Stimulated activated CD4-positive, alpha-beta T cell treated with anti-CD3 and anti-CD28 coated beads, Interleukin-2, amount 100 ng/mL, for 48 hours (primary cell): ENCODE measurements around the gene RRAS2.
A peak's percentile ranks its signal among the peaks of the same experiment; 100 is the strongest.
"Not testable (repeated sequence)": the region's sequence is repeated elsewhere in the genome, so short reads cannot be mapped to it uniquely, and the experiment has no call there.

Source experiments
- DNase-seq, 2 donors: peaks; one replicate each; pipeline ENCODE4 v3.0.0-alpha.2; 2020

The RRAS2 gene

GRCh38 chr11:14300661-14301304 is 58.2 kb downstream of the RRAS2 start:
- peak; percentile 12 to 15 for DNase-seq

DNA sequence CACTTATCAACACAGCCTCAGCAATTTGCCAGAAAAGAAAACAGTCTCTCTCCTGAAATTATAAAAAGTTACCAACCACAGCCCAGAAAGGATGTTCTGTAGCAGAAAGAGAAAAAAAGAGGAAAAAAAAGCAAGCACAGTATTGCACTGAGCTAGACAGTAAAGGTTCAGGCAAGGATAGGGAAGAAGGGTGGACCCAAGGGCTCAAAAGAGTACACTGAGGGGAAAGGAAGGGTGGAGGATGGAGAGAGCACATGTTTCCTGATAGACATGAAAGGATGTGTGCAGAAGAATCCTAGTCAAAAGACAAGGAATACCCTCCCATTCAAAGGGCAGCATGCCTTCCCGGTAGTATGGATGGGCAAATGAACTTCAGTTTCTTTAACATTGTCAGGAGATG is 59.1 kb downstream of the RRAS2 start:
- no peak for DNase-seq

- no peak for DNase-seq
Observed at GRCh38 chr11:14290422-14290821, 68.6 kb downstream of the RRAS2 start.

- no peak for DNase-seq
Observed at GRCh38 chr11:14288189-14288935, 70.6 kb downstream of the RRAS2 start.

GRCh38 chr11:14278869-14279268 is 80.1 kb downstream of the RRAS2 start:
- DNase-seq = not testable (repeated sequence)

- DNase-seq = no peak
Observed at GRCh38 chr11:14275076-14275475, 83.9 kb downstream of the RRAS2 start.

- no peak for DNase-seq
Observed at GRCh38 chr11:14273895-14274294, 85.1 kb downstream of the RRAS2 start.

DNA sequence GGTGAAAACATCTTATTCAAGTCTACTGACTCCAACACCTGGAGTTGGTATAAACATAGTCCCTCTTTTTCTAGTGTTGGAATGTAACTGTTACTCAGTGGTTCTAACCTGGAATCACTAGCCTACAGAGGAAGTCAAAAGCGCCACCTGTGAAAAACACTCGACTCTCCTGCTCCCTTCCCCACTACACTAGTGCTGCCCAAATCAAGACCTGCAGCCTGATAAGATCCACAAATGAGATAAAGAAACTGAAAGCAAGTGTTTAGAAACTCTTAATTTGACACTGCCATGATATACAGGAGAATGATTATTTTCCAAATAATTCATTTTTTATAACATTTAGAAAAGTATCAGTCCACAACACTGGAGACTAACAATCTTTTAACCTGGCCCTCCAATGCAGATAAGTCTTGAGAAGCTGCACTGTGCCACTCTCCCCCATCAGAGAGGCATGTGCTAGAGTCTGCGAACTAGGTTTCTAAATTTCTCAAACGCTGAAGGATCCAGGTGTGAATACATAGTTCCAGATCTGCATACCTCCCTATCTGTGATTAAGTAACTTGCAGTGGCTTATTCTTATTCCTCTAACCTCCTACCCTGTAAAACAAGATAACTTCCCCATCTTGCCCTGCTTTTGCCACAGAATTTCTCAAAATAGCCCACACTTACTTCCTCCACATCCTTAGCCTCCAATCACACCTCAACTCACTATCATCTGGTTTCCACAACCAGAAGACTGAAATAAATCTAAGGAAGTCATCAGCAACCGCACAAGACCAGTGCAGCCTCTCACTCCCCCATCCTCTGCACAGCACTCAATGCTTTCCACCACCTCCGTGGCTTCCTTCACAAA is 88.1 kb downstream of the RRAS2 start:
- no peak for DNase-seq

DNA sequence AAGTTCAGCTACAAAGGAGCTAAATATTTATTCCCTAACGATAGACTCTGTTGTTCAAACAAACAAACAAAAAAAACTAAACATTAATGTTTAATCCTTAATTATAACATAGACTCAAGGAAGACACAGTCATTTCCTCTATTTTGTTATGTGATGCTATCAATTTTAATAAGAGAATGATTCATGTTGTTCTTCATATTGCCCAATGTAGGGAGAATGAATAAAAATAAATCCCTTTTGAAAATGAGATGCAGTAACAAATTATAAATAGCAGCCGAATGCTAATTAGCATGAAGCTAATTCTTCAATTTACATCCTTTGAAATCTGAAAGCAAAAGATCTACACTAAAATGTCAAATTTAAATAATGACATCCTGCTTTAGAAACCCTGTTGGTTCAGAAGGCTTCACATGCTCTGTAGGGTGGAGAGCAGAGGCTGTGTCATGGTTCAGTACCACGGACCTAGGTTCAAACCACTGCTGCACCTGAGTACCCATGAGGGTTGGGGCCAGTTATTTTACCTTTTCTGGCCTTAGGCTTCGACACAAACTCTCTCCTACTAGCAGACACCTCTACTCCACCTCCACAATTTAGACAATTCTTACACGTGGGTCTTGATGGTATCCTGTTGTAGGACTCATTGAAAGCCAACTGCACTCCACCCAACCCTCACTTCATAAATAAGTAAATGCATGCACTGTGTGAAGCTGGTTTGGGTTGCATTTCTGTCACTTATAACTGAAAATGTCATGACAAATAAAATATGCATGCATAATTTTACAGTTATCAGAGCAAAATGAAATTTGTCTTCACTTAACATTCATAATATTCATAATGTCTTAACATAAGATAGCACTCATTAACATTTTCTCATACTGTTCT is 89.0 kb downstream of the RRAS2 start:
- DNase-seq = no peak

DNA sequence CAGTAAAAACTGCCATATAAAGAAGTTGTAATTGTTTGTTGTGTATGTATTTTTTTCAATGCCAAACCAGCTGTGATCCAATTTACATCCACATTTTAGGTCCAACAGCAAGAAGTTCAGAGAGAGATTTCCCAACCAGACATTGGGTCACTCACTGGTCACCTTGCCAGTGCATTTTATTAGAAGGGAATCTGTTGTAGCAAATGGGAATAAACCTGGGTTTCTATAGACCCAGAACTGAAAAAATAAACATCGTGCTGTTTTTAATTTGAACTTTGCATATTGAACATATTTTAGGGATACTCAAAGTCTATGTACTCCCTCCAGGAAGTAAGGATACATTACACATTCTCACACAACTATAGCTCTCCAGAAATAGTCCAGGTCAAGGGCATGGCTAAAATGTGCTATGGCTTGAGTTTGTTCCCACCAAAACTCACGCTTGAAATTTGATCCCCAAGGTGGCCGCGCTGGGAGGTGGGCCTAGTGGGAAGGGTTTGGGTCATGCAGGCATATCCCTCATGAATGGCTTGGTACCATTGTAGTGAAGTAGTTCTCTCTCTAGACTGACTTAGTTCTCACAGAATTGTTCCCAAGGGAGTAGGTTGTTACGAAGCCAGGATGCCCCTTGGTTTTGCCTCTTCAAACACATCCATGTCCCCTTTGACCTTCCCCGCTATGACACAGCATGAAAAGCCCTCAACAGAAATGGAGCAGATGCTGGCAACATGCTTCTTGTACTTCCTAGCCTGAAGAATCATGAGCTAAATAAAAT is 90.9 kb downstream of the RRAS2 start:
- no peak for DNase-seq

- no peak for DNase-seq
Observed at GRCh38 chr11:14266622-14267021, 92.4 kb downstream of the RRAS2 start.

DNA sequence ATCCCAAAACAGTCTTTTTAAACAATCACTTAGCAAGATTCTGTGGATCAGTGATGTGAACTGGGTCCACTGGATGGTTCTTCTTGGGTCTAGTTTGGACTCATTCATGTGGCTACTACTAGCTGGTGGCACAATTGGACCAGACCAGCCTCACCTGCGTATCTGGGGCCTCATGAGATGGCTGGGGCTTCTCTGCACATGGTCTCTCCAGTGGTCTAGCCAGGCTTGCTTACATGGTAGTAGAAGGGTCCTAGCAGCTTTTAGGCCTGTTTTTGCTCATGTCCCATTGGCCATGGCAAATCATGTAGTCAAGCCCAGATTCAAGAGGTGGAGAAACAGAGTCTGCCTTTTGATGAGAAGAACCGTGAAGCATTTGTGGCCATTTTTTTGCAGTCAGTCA is 94.0 kb downstream of the RRAS2 start:
- DNase-seq = no peak

DNA sequence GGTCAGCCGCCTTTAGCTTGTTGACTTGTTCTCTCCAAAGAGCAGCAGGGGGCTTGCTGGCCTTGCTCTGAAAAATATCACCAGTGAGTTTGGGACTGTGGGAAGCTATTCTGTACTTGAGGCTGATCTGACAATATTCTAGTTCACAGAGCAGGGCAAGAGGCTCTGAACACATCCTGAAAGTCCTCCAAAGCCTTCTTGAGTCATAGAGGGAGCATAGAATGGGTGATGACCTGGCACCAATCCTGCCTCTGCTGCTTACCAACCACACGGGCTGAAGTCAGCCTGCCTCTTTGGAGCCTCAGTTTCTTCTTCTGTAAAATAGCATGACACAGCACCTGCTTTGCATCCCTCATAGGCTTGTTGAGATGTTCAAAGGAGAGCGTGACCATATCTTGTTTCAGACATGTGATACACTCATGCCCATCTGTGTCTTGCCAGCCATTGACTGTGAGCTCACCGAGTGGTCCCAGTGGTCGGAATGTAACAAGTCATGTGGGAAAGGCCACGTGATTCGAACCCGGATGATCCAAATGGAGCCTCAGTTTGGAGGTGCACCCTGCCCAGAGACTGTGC is 96.6 kb downstream of the RRAS2 start:
- no peak for DNase-seq

DNA sequence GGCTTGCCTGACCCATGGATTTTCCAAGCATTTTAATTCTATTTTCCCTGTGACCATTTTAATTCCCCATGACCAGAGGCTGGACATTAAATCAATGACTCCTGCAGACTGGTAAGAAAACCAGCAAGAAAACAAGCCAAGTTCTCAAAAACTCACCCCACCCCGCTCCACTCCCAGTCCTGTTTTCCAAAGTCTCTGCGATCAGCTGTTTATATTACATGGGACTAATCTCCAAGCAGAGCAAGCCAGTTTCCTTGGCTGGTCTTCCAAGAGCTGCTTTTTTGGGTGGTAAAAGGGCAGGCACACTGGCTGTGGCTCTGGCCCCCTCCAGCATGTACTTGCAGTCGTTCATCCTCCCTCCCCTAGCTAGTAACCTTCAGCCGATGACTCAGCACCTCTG is 97.9 kb downstream of the RRAS2 start:
- DNase-seq = no peak

GRCh38 chr11:14259878-14260277 is 99.1 kb downstream of the RRAS2 start:
- no peak for DNase-seq

- no peak for DNase-seq
Observed at GRCh38 chr11:14259186-14259784, 99.7 kb downstream of the RRAS2 start.

- no peak for DNase-seq
Observed at GRCh38 chr11:14258221-14258935, 100.6 kb downstream of the RRAS2 start.

- DNase-seq = no peak
Observed at GRCh38 chr11:14255238-14255534, 103.8 kb downstream of the RRAS2 start.

- DNase-seq = no peak
Observed at GRCh38 chr11:14254533-14255237, 104.3 kb downstream of the RRAS2 start.

DNA sequence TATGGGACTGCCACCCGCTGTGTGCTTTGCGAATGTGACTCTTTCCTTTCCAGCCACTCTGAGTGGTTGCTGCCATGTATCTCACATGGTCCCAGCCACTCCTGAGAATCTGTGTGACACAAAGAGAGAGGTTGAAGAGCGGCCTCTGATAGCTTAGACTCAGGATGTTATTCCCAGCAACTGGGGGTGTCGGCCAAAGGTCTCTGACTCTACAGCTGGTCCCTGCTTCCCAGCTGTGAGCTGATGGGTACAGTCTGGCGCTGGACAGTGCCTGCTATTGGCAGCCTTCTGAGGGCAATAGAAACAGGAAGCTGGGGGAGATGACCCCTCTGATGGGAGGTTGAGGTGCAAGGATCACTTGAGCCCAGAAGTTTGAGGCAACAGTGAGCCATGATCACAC is 105.1 kb downstream of the RRAS2 start:
- DNase-seq = no peak
